Muscle of back (tissue), 11 donors: ENCODE measurements around the gene SLC18A2. TPM values are rescaled to one million over a fixed set of nuclear protein-coding genes. Genes with fewer than 3 reads are reported as not detected.
"Not testable (repeated sequence)": the region's sequence is repeated elsewhere in the genome, so short reads cannot be mapped to it uniquely, and the experiment has no call there.

Experiments
- DNase-seq, 3 donors: peaks; one replicate each; pipeline versions ENCODE4 v3.0.0 to v3.0.0-alpha.2; 2013
- polyA plus RNA-seq, 10 donors: library from polyadenylated mRNA; unstranded; fragments of 120-200 nt; gene quantifications; one replicate each; pipeline ENCODE4 v1.2.1, GENCODE V29; 2013; ENCODE audit not compliant: insufficient read length in 10 of 10

The SLC18A2 gene
- polyA plus RNA-seq, 10 donors = 0.31 to 1.6 (median 0.49) TPM

DNA sequence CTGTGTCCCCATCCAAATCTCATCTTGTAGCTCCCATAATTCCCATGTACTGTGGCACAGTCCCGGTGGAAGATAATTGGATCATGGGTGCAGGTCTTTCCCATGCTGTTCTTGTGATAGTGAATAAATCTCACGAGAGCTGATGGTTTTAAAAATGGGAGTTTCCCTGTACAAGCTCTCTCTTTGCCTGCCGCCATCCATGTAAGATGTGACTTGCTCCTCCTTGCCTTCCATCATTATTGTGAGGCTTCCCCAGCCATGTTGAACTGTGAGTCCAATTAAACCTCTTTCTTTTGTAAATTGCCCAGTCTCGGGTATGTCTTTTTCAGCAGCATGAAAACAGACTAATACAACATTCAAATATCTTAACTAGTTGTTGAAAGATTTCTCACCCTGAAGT, 10.8 kb upstream of the SLC18A2 start:
- not testable (repeated sequence) for DNase-seq

DNA sequence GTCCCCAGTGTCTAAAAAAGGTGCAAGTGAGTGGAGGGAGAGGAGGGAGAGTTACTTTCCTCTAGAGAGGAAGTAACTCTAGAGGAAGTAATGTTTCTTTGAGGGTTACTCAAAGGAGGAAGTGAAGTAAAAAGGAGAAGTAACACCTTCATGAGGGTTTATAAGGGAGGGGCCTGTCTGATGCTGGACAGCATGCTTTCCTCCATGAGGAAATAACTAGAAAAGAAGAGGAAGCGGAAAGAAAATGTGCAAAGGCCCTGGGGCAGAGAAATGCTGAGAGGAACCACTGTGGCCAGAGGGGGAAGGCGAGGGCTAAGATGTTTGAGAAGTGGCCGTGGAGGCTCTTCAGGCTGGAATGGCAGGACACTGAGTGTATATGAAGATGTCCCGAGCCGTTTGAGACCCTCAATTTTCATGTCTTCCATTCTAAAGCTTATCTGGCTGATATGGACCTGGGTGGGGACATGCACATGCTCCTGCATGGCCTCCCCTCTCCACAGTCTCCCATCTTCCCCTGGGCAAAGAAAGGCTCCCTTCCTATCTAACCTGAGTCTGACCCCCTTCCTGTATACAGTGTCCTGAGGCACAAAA, 3.4 kb upstream of the SLC18A2 start:
- no peak for DNase-seq

DNA sequence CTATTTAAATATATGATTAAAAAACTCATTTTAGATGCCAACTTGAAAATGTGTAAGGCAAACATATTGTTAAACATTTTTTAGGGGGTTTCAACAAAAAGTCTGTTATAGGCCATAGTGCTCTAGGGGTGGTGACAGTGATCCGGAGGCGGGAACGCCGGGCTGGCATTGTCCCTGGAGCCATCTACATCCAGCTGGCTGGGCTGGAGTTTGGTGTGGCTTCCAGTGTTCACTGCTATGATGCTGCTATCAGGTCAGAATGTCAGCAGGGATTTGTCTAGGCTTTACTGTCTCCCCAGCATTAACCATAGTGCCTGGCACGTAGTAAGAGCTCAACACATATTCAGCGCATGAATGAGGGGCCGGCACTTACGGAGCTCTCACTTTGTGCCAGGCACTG, 1.9 kb upstream of the SLC18A2 start:
- DNase-seq = no peak

DNA sequence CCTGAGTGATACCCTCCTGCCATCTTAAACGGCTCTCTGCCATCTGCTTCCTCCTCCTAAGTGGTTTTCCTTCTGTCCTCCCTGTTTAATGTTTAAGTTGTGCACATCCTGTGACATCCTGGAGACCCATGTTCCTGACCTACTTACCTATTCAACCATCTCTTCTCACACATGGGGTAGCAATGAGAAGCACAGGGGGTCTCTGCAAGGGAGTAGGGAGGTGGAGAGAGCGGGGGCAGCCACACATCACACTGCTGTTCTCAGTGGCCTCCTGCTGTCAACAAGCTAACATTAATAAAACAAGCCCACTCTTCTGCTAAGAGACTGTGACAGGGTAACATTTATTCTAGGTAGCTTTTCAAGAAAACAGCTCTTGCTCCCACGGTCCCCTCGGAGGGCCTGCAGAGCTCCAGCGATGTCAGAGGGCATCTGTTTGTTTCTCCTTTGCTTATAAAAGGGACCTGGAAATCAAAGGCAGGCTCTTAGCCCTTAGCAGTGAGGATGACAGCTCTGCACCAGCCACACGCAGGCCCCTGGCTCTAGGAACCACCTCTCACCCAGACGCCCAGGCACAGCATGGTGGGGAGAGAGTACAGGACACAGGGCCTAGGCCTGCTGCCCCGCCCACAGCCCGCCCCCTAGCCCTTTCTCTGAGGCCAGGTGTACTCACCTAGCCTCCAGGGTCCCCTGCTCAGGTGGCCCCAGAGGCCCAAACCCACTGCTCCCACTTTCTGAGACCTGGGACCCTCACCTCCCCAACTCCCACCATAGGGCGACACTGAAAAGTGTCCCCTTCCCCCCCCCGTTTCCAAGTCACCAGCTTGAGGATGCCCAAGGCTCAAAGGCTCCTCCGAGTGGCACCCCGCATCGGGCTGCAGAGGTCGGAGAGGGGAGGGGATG, 943 bp upstream of the SLC18A2 start:
- DNase-seq = no peak

DNA sequence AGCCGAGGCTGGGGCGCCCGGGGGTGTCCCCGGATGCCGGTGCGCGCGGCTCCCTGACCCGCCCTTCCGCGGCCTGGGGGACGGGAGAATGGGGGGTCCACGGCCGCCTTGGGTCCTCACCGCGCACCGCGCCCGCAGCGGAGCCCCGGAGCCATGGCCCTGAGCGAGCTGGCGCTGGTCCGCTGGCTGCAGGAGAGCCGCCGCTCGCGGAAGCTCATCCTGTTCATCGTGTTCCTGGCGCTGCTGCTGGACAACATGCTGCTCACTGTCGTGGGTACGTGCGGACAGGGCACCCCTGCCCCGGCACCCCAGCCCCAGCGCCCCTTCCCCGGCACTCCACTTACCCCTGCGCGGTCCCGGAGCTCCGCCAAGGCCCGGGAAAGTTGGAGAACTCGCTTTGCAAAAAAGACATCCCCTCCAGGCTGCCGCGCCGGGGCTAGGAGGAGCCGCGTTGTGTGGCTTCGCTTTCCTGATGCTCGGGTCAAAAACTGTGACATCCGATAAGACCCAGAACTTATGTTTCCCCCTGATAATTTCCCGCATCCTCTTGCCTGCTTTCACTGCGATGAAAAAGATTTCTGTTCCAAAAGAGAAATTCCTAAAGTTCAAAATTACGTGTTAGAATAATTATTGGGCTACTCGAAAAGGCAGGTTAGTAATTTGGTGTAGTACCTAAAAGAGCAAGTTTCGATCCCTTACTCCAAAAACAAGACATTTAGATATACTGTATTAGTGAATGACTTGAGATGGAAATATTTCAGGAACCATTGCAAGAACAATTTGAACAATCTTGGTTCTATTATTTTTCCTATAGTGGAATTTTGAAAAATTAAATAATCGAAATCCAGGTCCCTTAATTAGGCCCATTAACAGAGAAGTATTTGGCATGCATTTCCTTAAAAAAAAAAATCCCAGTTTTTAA, 888 bp downstream of the SLC18A2 start:
- DNase-seq = peak in 1 of 3 donors; percentile 33

DNA sequence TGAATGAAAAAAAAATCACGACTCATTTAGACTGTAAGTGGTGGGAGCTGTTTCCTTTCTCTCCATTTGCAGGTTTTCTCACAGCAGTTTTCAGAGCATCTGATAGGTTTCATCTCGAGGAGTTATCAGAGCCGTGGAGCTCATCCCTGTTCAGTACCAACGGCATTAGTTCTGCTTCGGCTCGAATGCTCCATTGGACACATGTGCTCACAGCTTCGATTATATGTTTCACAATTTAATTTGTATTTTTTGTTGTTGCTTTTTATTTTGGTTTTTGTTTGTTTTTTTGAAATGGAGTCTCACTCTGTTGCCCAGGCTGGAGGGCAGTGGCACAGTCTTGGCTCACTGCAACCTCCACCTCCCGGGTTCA, 1.5 kb downstream of the SLC18A2 start:
- no peak for DNase-seq

DNA sequence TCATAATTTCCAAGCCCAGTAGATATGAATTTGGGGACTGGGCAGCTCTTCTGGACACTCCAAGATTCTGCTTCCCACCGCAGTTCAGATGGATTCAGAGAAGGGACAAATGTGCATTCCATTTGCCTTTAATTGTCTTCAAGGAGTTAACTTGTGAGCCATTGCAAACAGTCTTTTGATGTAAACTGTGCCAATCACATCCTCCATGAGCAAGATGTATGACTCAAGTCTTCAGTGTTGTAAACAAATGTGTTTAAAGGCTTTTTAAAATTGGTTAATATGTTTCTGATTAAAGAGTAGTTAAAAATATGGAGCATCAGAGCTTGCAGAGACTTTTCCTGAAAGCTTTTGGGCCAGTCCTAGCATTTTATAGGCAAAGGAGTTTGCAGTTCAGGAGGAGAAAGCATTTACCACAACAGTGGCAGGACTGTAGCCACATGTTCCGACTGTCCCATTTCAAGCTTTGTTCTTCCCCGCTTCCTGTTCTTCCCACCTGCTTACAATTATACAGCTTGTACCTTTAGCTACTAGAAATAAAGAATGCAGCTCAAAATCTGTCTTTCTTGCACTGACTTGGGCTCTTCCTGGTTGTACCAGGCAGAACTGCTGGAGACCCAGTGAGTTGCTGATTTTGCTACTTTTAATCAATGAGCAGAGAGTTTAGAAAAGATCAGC, 6.2 kb downstream of the SLC18A2 start:
- DNase-seq = no peak

DNA sequence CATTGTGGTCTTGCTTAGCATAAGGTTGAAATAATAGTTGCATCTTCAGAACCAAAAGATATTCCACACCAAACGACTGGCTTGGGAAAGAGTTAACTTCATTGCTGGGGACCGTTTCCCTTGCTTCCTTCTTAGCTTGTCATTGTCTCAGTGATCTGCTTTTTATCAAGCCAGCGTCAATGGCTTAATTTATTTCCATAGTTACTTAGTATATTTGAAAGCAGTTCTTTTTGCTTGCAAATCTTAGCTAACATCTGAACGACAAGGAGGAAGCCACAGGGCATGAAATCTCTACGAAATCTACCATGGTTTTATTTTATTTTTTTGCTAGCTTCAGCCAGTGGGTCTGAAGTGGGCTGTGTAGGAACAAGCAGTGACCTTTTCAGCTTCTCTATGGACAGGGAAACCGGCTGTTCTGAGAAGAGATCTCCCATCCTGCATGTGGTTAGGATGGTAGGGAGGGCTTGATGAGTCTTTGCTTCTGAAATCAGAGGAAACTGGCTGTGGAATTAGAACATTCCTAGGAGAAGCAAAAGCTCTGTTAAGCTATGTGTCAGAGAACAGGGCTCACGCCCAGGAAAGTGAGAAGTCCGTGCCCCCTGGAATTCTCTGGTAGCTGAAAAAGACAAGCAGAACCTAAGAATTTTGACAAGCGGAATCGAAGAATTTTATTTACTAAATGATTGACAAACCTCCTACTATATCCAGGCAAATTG, 8.0 kb downstream of the SLC18A2 start:
- peak in 1 of 3 donors; percentile 7 for DNase-seq

DNA sequence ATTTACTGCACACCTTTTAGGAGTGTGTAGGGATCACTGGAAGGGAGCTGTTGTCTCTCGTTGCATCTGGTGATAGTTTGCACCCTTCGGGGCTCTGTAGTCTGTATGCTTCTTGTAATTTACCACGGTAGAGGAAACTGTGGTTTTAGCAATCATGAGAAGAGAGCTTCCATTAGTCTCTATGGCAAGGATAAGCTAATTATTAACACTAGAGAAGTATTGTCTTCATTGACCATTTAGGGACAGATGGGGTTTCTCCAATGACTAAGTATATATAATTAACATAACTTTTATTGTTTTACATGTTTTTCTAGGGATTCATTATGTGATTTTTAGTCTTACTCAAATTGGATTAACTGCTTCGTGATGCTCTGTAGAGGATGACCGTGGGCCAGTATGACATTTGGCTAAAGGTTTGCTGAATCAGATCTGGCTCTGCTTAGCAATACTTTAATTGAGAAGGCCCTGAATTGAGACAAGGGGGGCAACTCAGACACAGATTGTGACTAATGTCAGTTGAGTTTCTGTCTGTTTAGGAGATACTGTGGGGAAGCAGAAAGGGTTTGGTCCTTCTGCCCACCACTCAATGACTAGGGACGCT, 8.7 kb downstream of the SLC18A2 start:
- DNase-seq = no peak

DNA sequence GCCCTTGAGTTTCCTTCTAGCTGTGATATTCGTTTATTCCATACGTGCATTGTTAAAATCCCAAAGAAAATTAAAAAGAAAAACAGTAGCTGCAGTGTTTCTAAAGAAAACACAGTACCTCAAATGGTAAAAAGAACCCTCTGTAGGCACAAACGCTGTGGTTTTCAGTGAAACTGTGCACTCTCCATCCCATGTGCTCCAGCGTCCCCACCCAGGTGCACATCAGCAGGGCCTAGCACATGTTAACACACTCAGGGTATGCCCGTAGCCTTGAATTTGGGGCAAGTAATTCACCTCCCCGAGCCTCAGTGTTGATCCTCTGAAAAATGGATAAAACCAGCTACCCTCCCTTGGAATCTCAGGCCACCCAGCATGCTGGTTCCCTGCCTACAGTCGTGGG, 9.5 kb downstream of the SLC18A2 start:
- no peak for DNase-seq

DNA sequence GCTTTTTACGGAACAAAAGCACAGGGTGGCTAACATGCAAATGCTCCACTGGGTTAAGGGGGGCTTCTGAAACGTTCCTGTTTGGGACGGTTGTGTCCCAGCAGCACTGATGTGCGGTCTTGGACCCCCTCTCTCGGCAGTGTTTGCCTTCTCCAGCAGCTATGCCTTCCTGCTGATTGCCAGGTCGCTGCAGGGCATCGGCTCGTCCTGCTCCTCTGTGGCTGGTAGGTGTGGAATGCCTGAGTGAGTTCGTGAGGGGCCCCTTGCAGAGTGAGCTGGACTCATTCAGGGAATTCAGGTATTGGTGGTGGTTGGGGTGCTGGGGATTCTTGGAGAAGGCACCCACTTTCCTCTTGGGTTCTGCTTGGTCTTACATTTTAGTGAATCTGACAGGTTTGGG, 13.0 kb downstream of the SLC18A2 start:
- DNase-seq = no peak

DNA sequence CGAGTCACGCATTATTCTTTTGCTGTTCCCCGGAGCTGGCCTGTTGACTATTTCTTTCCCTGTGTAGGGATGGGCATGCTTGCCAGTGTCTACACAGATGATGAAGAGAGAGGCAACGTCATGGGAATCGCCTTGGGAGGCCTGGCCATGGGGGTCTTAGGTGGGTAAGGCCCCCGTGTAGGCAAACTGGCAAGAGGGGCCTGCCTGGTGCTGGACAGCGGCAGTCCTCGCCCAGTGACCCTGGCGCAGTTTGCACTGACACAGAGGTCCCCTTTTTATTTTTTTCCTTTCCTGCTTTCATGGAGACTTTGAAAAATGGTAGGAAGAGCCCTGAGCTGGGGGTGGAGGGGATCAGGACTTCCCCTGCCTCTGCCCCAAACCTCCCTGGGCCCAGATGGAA, 13.4 kb downstream of the SLC18A2 start:
- DNase-seq = no peak

DNA sequence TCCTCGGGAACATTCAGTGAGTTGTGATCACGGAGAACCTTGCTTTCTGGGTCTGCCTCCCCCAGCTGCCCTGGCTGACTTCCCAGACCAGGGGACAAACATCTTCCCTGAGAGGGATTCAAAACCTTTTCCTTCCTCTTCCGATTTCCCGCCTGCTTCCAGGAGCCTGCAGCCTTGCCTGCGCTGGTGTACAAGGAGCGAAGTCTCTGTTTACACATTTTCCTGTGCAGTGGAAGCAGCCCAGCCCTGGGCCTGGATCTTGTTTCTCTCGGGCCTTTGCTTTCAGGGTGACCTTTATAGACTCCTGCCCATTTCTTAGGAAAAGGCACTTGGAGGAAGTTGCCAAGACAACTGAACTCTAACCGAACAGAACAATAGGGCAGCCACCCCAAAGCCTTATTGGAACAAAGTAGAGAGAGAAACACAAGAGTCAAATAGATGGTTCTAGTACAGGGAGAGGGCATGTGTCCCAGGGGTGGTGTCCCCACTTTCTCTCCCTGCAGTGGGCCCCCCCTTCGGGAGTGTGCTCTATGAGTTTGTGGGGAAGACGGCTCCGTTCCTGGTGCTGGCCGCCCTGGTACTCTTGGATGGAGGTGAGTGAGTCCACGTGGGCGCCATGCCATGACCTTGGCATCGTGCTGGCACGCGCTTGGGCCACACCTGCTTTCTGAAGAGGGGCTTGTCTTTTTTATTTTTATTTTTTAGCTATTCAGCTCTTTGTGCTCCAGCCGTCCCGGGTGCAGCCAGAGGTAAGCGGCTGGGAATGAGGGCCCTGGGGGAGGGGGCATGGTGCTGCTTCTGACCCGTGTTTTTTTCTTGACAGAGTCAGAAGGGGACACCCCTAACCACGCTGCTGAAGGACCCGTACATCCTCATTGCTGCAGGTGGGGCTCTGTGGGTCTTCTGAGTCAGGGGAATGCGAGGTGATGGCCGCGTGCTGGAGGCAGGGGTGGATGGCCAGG, 14.1 kb downstream of the SLC18A2 start:
- DNase-seq = no peak

DNA sequence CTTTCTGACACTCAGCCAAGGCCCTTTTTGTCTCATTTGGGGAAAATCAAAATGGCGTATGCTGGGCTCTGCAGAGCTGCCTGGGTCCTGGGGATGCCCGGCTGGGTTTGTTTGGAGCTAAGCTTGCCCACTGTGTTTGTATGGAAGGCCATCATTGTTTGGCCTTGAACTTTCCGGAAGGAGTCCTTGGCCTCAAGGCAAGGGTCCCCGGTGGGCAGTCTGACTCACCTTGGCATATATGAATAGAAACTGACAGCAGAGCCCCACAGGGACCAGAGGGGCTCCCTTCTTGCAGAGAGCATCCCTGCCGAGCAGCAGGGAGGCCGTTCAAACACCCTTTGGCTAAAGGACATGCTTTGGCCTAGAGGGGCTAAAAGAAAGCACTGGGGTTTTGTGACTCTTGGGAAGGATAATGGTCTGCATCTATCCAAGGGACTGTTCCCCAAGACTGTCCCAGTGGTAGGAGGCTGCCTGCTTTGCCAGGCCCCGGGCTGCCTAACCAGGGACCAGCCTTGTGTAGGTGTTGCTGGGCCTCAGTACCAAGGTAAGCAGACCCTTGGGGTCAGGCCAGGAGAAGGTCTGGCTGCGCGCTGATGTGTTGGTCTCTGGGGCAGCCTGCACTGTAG, 15.0 kb downstream of the SLC18A2 start:
- no peak for DNase-seq

DNA sequence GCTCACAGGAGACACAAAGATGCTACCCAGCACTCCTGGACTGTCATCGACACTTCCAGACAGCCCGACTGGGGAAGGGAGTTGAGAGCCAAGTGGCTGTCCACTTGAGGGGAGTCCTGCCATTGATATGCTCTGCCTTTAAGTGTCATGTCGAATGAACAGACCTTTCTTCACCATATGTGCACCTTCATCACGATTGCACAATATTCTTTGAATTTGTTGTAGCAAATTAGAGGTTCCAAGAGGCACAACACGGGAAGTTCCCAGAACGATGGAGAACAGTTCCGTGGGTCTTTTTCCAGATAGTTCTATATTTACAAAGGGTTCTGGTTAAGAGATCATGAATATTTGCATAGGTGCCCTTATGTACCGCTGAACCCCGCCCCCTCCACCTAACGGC, 16.0 kb downstream of the SLC18A2 start:
- DNase-seq = no peak

DNA sequence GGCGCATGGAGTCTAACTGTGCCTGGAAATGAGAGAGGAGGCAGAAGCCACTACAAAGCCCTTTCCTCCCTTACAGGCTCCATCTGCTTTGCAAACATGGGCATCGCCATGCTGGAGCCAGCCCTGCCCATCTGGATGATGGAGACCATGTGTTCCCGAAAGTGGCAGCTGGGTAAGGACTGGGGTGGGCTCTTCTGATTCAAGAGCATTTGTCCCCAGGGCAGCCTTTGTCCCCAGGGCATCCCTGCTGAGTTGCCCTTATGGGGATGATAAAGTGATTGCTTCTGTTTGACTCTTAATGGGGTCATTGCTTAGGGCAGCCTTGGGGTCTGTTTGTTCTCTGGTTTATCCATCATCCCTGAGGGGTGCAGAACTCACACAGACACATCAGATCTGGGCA, 16.8 kb downstream of the SLC18A2 start:
- DNase-seq = no peak

DNA sequence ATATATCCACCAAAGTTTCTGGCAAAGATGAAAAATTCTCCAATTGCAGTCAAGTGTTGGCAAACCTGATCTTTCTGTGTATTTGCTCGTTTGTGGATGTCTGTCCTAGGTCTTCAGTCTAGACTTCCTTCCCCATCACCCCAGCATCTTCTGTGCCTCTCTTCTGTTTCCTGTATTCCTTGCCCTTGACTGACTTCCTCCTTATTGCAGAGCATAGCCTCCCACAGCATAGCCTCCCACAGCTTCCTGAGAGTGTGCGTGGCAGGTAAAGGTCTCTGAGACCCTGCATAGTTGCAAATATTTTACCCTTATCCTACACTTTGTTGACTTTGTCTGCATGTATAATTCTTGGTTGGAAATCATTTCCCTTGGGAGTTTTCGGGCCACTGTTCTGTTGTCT, 18.4 kb downstream of the SLC18A2 start:
- no peak for DNase-seq

DNA sequence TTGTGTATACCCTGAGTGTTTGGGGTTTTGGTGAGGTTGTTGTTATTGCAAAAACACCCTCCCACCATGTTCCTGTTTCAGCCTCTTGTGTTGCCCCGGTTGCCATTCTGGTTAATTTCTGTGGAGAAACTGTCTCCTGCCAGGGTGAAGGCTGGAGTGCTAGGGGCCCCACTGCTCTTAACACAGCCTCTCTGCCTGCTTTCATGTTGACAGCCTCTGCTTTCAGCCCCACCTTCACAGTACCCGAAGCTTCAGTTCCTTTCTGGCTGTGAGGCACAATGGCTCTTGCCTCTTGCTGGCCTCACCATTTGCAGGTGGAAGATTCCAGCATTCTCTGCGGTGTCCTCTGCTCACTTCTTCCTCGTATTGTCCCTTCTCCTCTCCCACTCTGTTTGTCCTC, 19.2 kb downstream of the SLC18A2 start:
- DNase-seq = no peak

DNA sequence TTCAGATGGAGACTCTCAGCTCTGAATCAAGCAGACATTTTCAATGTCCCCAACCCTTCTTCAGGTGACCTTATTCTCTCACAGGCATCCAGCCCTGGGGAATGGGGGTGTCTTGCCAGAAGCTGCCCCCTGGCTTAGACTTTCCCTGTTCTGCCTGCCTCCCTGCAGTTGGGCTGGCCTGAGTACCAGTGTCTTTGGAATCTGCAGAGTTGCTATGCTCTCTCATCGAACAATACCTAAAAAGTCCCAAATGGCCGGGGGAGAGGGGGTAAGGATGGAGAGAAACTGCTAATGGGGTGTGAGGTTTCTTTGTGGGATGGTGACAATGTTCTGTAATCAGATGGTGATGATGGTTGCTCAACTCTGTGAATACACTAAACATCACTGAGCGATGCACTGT, 20.6 kb downstream of the SLC18A2 start:
- DNase-seq = no peak
